GM10266 (cell line): ENCODE data around the gene ZNF75A.
A peak's percentile ranks its signal among the peaks of the same experiment; 100 is the strongest.
"Not testable (repeated sequence)": the region's sequence is repeated elsewhere in the genome, so short reads cannot be mapped to it uniquely, and the experiment has no call there.

Experiments
- DNase-seq: peaks from one replicate; pipeline ENCODE4 v3.0.0; 2012; ENCODE audit errors: extremely low spot score
- TF ChIP-seq, protein P1 (sequence below): IDR thresholded peaks from 2 replicates; pipeline ENCODE4 v1.5.1; 2012; ENCODE audit warnings: mild to moderate bottlenecking, low read depth; ENCODE audit not compliant: control insufficient read depth, insufficient read depth; ENCODE audit errors: missing control alignments

Gene ZNF75A

DNA sequence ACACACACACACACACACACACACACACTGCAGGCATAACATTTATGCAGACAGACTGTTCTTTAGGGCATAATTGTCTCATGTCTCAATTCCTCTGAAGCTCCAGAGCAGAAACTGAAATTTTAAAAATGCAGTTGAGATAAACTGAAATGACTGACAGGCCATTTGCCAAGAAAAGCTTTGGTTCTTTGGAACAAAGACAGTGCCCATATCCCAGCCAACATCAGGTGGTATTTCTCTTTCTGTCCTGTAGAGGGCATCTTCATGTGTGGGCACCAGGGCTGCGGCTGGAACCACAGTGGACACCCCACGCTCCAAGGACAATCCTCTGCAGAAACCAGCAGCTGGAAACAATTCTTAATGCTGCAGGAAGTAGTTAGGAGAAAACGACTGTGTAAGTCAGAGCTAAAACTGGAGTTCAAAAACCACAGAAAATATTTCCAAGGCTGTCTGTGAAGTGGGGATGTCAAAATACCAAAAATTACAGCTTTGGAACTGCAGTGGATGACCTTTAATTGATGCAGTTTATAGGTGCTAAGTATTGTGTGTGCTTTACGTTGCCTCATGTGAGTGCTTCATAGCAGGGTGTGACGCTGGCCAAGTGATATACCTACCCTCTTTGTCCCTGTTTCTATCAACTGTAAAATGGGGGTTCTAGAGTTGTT, 38.3 kb upstream of the ZNF75A start:
- no peak for DNase-seq
- TF ChIP-seq, protein P1, sequence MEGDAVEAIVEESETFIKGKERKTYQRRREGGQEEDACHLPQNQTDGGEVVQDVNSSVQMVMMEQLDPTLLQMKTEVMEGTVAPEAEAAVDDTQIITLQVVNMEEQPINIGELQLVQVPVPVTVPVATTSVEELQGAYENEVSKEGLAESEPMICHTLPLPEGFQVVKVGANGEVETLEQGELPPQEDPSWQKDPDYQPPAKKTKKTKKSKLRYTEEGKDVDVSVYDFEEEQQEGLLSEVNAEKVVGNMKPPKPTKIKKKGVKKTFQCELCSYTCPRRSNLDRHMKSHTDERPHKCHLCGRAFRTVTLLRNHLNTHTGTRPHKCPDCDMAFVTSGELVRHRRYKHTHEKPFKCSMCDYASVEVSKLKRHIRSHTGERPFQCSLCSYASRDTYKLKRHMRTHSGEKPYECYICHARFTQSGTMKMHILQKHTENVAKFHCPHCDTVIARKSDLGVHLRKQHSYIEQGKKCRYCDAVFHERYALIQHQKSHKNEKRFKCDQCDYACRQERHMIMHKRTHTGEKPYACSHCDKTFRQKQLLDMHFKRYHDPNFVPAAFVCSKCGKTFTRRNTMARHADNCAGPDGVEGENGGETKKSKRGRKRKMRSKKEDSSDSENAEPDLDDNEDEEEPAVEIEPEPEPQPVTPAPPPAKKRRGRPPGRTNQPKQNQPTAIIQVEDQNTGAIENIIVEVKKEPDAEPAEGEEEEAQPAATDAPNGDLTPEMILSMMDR: peak; percentile 34

DNA sequence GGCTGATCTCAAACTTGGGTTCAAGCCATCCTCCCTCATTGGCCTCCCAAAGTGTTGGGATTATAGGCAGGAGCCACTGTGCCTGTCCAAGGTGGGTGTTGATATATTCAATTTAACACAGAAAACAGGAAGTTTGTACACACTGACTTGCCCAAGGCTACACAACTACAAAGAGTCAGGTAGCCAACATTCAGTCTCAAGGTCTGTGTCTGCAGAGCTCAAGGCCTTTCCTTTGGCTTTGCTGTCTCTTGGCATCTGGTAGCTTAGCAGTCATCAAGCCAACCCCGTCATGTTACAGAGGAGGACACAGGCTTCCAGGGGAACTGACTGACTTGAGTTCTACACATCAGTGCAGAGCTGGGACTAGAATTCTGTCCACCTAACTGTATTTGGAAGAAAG, 37.0 kb upstream of the ZNF75A start:
- TF ChIP-seq, protein P1: no peak
- no peak for DNase-seq

DNA sequence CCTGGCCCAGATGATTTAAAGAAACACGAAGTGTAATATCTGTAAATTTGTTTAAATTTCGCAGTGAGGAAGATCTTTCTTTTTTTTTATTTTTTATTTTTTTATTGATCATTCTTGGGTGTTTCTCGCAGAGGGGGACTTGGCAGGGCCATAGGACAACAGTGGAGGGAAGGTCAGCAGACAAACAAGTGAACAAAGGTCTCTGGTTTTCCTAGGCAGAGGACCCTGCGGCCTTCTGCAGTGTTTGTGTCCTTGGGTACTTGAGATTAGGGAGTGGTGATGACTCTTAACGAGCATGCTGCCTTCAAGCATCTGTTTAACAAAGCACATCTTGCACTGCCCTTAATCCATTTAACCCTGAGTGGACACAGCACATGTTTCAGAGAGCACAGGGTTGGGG, 34.6 kb upstream of the ZNF75A start:
- DNase-seq: not testable (repeated sequence)

DNA sequence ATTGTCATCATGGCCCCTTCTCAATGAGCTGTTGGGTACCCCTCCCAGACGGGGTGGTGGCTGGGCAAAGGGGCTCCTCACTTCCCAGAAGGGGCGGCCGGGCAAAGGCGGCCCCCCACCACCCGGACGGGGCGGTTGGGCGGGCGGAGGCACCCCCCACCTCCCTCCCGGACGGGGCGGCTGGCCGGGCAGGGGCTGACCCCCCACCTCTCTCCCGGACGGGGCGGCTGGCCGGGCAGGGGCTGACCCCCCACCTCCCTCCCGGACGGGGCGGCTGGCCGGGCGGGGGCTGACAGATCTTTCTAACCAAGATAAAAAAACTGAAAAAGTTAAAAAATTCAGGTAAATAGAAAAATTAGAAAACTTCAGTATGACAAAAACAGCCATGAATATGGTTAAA, 34.0 kb upstream of the ZNF75A start:
- not testable (repeated sequence) for DNase-seq

DNA sequence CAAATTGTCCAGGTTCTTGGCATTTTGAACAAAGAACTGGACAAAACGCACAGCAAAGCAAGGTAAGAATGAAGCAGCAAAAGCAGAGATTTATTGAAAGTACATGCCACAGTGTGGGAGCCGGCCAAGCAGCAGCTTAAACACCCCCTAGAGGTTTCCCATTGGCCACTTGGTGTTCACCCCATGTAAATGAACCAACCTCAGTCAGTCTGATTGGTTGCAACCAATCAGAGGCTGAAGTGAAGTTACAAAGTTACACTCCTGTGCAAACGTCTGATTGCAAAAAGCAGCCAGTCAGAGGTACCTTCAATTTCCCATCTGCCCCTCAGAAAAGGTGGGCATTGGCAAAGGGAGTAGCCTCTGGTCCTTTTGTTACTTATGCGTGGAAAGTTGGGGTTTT, 30.8 kb upstream of the ZNF75A start:
- TF ChIP-seq, protein P1: no peak
- DNase-seq: no peak

DNA sequence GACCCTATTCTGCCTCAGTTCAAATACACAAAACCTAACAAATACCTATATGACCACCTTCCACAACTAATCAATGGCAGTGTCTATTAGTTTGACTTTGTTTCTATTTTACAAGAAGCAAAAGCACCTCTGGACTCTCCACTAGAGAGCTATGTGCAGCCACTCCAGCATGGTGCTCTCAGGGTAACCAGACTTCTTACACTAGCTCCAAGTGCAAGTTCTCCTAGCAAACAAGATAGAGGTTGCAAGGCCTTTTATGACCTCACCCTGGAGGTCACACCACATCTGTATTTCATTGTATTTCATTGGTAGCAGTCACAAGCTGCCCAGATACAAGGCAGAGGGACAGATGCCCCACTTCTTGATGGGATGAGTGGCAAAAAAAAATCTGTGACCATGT, 30.4 kb upstream of the ZNF75A start:
- no peak for DNase-seq
- TF ChIP-seq, protein P1: no peak

DNA sequence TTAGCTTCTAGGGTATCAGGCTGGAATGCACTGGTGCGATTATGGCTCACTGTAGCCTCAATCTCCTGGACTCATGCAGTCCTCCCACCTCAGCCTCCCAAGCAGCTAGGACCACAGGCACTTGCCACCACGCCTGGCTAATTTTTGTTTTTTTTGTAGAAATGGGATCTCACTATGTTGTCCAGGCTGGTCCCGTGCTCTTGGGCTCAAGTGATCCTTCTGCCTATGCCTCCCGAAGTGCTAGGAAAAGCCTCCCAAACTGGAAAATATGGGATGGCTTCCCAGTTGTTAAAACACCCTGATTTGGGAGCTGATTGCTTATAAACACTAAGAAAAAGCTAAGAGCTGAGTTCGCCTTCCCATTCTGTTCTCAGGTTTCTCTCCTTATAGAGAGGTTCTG, 28.6 kb upstream of the ZNF75A start:
- DNase-seq: no peak
- TF ChIP-seq, protein P1: no peak

DNA sequence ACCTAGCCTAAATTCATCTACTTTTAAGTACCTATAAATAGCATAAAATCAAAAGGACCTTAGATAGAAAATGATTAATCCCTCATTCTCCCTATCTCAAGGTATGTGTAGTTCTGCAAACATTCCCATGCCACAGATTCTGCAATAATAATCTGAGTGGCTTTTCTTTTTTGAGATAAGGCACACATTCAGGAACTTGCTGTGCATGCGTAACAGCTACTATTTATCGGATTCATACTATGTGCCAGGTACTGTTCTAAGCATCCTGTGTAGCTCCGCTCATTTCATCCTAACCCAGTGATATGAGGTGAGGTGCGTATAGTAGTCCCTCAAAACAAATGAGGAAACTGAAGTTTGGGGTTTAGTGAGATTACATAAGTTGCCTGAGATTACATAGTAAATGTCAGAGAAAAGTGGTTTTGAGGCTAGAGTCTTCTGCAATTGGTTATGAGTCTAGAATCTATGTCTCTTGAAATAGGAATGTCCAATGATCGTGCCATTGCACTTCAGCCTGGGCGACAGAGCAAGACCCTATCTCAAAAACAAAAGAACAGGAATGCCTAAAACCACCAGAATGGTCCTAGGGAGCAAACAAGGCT, 24.0 kb upstream of the ZNF75A start:
- no peak for DNase-seq
- TF ChIP-seq, protein P1: no peak
